HG02852 (cell line): ENCODE results near the gene GGN.
"Not testable (repeated sequence)": the region's sequence is repeated elsewhere in the genome, so short reads cannot be mapped to it uniquely, and the experiment has no call there.

Source experiments
- ATAC-seq: cut with Tn5 transposase; IDR thresholded peaks from one replicate; pipeline ENCODE4 v1.9.1; 2021; ENCODE audit warnings: mild to moderate bottlenecking, moderate library complexity; ENCODE audit not compliant: unreplicated experiment

Gene GGN

GRCh38 chr19:38387550-38388348 lies at the start of gene GGN:
Gene GGN, minus strand, starts transcription at chr19:38388034. Its CDS starts 773 bp downstream, at chr19:38387261.
- ATAC-seq: peak; percentile 47

- no peak for ATAC-seq
Observed at GRCh38 chr19:38437295-38437694, 49.5 kb upstream of the GGN start.

- ATAC-seq: no peak
Observed at GRCh38 chr19:38434549-38435051, 46.8 kb upstream of the GGN start.

GRCh38 chr19:38433268-38433733 lies 45.5 kb upstream of the GGN start, which contains the start of gene RYR1:
Gene RYR1, plus strand, starts transcription at chr19:38433691. Its CDS starts 139 bp downstream, at chr19:38433830.
- no peak for ATAC-seq

- no peak for ATAC-seq
Observed at GRCh38 chr19:38430931-38431330, 43.1 kb upstream of the GGN start.

GRCh38 chr19:38429811-38430156 lies 42.0 kb upstream of the GGN start:
- ATAC-seq: no peak

GRCh38 chr19:38429055-38429810 lies 41.4 kb upstream of the GGN start:
- no peak for ATAC-seq

- not testable (repeated sequence) for ATAC-seq
Observed at GRCh38 chr19:38427035-38427677, 39.3 kb upstream of the GGN start.

GRCh38 chr19:38425810-38426466 lies 38.1 kb upstream of the GGN start, which contains the start of gene RASGRP4:
Gene RASGRP4, minus strand, starts transcription at chr19:38426219. Its CDS starts 128 bp downstream, at chr19:38426091.
- no peak for ATAC-seq

GRCh38 chr19:38425222-38425809 lies 37.5 kb upstream of the GGN start:
- ATAC-seq: no peak

GRCh38 chr19:38424272-38424671 lies 36.4 kb upstream of the GGN start:
- no peak for ATAC-seq

GRCh38 chr19:38422438-38422837 lies 34.6 kb upstream of the GGN start:
- no peak for ATAC-seq

GRCh38 chr19:38421856-38422255 lies 34.0 kb upstream of the GGN start:
- no peak for ATAC-seq

- ATAC-seq: no peak
Observed at GRCh38 chr19:38420935-38421334, 33.1 kb upstream of the GGN start.

GRCh38 chr19:38417544-38418506 lies 30.0 kb upstream of the GGN start:
- ATAC-seq: no peak

GRCh38 chr19:38417146-38417543 lies 29.3 kb upstream of the GGN start:
- ATAC-seq: no peak

- ATAC-seq: no peak
Observed at GRCh38 chr19:38413416-38413815, 25.6 kb upstream of the GGN start.

GRCh38 chr19:38412961-38413360 lies 25.1 kb upstream of the GGN start:
- ATAC-seq: no peak

GRCh38 chr19:38412491-38412890 lies 24.7 kb upstream of the GGN start:
- no peak for ATAC-seq
